GM21529 (cell line): ENCODE measurements around the gene RABGAP1L.
"Not testable (repeated sequence)": the region's sequence is repeated elsewhere in the genome, so short reads cannot be mapped to it uniquely, and the experiment has no call there.

Source experiments
- ATAC-seq: cut with Tn5 transposase; IDR thresholded peaks from one replicate; pipeline ENCODE4 v1.9.1; 2021; ENCODE audit not compliant: unreplicated experiment

RABGAP1L gene

DNA sequence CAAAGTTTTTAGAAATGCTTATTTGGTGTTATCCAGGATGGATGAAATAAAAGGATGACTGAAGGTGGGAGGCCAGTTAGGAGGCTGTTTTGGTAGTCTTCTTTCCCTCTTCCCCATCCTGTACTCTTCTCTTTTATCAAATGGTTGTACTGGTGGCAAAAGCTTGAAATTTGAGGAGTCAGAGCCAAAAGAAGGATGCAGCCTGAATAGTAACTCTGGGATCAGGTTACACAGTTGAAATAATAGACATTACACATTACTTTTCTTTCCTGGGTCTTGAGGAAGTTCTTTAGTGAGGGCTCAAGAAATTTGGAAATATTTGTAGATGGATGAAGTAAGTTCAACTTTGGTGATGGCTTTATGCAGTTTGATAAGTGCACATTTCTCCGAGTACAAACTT is 397.1 kb downstream of the RABGAP1L start:
- ATAC-seq = no peak

DNA sequence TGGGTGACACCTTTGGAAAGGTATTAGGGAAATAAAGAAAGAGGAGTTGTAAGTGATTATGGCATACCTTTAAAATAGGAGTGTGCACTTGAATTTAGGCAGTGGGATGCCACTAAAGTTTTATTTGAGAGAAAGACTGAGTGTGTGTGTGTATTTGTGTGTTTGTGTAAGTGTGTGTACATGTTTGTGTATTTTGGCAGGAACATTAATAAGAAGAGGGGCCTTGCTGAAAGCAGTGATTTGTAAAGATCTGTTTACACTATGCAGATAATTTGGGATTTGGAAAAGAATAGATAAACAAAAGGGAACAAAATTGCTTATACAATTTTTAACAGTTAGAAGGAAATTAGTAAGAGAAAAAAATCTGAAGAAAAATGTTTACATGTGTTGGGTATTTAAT is 409.2 kb downstream of the RABGAP1L start:
- no peak for ATAC-seq

DNA sequence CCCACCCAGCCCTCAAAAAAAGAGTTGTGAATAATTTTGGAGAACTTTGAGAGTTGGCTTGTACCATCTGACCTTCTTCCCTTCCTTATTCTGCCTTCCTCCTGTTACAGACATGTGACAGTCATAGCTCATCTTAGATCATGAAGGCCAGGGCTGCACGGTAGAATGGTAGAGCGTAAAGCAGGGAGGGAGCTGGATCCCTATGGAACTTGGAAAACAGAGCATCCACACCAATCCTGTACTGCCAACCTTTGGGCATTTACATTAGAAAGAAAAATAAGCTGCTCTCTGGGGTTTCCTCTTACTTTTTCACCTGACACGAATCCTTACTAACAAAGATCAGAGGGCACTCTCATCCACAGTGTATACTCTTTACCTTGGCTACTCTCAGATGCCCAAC is 409.9 kb downstream of the RABGAP1L start:
- no peak for ATAC-seq

DNA sequence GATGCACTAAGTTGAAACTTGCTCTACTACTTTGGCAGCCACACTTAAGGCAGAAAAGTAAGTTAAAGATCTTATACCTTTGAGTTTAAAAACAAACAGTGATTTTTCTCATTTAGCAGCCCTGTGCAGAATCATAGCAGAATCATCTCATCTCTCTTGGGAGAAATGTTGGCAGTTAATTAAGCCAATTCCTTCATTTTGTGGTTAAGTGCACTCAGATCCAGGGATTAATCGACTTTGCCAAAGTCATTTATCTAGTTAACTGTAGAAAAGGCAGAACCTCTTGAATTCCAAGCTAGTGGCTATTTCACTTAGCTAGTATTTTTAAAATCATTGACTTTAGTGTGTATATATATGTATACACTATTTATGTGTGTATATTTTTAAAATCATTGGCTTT is 413.5 kb downstream of the RABGAP1L start:
- no peak for ATAC-seq

DNA sequence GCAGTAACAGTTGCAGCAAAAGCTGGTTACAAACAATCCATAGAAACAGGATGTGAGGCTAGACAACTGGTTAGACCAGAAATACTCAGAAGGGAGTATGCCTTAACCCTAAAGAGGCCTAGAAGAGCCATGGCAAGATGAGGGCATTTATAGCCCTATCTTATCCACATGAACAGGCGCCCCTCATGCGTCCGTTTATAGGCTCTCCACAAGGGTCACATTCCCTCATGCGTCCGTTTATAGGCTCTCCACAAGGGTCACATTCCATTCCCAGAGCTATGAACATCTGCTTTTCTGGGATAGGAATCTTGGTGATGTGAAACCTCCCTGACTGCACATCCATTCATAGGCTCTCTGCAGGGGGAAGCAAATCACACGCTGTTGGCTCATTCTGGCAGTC is 416.8 kb downstream of the RABGAP1L start:
- ATAC-seq = not testable (repeated sequence)

DNA sequence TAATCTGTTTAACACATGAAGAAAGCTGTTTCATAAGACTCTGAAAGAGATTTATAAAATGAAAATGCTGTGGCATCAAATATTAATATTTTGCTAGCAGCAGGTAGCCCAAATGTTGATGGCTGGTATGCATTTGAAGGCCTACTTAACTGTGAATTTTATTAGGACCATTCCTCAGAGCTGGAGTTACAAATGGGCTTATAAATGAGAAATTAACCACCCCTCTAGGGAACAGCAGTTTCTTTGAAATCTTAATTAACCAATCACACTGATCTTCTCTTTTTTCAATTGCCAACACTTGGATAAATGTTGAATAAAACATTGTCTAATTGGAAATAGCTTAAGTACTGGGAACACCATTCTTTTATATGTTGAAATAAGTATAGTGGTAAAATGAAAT is 418.4 kb downstream of the RABGAP1L start:
- no peak for ATAC-seq

DNA sequence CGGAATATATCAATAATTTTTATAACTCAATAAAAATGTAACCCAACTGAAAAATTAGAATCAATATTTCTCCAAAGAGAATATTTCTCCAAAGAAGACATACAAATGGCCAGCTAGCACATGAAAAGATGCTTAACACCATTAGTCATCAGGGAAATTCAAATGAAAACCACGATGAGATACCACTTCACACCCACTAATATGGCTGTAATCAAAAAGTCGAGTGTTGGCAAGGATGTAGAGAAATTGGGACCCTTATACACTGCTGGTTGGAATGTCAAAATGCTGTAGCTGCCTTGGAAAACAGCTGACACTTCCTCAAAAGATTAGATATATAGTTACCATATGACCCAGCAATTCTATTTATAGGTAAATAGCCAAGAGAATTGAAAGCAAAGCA is 421.5 kb downstream of the RABGAP1L start:
- ATAC-seq = no peak

DNA sequence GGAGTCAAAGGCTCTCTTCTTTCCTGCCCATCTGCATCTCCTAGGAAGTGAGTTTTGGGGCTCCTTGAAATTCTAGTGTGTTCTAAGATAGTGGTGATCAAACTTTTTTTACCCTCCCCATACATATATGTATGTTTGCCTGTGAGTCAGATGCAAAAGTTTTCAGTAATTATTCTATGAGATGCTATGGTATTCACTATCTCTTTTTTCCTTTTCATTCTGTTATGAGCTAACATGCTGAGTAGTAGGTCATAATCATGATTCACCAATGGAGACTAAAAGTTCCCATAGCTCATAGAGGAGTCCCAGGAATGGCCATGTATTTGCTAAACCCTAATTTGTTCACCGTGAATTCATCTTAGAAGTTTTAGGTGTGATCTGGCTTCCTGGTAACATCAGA is 424.0 kb downstream of the RABGAP1L start:
- no peak for ATAC-seq

DNA sequence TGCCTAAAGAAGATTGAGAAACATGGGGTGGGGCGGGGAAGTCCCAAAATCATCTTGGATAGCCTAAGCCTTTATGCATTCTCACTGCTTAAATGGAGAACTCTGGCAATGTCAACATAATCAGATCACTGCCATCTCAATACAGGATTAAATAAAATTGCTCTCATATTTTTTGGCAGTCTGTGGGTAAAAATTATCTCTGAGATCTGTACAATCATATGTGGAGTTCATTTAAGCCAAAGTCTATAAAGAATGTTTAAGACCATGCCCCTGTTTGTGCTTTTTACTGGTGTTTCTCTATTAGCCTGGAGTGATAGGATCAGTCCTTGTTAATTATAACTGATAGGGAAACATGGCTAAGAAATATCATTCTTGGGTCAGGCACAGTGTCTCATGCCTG is 424.8 kb downstream of the RABGAP1L start:
- no peak for ATAC-seq

DNA sequence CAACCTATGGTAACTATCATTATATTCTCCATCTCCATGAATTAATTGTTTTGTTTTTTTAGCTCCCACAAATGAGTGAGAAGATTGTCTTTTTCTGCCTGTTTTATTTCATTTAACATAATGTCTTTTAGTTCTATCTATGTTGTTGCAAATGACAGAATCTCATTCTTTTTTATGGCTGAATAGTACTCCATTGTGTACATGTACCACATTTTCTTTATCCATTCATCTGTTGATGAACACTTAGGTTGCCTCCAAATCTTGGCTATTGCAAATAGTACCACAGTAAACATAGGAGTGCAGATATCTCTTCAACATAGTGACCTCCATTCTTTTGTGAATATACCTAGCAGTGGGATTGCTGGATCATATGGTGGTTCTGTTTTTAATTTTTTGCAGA is 429.3 kb downstream of the RABGAP1L start:
- ATAC-seq = not testable (repeated sequence)

DNA sequence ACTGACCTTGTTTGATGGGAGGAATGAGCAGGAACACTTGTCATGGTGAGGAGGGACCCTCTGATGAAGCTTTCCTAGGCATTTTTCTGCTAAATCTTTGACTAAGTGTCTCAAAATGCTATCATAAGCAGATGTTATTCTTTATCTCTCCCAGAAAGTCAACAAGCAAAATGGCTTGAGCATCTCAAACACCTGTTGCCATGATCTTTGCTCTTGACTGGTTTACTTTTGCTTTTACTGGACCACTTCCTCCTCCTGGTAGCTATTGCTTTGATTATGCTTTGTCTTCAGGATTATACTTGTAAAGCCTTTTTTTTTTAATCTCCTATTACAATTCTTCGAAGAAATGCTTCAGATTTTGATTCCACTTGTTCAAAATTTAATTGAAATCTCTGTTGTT is 445.9 kb downstream of the RABGAP1L start:
- ATAC-seq = no peak

DNA sequence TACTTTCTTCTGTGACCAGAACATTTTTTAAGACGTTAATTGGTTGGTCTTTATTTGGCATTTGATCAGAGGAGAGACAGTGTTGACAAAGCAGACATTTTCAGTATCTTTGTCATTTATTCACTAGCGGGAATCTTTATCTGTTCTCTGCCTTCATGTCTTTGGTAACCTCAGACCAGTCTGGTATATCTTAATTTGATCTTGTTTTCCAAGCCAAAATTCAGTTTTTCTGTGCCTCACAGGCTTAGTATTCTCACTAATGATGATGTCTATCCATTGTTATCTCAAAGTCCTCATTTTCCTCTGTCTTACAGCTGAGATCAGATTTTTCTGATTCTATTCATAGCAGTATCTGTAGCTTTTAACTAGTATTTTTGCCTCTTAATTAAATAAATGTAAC is 447.2 kb downstream of the RABGAP1L start:
- ATAC-seq = no peak

DNA sequence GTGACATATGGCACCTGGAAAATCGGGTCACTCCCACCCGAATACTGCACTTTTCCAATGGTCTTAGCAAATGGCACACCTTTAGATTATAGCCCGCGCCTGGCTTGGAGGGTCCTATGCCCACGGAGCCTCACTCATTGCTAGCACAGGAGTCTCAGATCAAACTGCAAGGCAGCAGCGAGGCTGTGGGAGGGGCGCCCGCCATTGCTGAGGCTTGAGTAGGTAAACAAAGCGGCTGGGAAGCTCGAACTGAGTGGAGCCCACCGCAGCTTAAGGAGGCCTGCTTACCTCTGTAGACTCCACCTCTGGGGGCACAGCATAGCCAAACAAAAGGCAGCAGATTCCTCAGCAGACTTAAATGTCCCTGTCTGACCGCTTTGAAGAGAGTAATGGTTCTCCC is 458.6 kb downstream of the RABGAP1L start:
- ATAC-seq = not testable (repeated sequence)

DNA sequence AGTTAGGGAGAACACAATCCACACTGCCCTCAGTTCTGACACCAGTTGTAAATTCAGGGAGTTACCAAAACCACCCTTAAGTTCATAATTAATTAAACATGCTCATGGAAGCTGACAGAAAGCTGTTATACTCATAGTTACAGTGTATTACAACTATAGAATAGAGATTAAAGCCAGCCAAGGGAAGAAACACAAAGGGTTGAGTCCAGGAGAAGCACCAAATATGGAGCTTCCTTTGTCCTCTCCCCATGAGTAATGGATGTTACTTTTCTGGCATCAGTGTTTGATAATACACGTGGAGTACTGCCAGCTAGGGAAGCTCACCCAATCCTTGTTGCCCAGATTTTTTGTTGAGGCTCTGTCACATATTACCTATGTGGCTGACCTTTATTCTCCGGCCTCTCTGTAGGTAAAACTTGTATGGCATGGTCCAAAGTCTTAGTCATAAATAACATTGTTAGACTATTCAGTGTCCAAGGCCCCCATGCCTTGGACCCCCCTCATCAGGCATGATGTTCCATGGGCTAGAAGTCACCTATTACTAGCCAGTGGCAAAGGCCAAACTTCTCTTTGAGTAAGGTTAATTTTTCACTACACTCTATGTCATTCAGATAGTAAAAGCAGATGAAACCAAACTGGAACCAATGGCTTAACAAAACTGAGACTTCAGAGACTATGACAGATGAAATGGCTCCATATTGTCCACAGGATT is 464.2 kb downstream of the RABGAP1L start:
- ATAC-seq = no peak

DNA sequence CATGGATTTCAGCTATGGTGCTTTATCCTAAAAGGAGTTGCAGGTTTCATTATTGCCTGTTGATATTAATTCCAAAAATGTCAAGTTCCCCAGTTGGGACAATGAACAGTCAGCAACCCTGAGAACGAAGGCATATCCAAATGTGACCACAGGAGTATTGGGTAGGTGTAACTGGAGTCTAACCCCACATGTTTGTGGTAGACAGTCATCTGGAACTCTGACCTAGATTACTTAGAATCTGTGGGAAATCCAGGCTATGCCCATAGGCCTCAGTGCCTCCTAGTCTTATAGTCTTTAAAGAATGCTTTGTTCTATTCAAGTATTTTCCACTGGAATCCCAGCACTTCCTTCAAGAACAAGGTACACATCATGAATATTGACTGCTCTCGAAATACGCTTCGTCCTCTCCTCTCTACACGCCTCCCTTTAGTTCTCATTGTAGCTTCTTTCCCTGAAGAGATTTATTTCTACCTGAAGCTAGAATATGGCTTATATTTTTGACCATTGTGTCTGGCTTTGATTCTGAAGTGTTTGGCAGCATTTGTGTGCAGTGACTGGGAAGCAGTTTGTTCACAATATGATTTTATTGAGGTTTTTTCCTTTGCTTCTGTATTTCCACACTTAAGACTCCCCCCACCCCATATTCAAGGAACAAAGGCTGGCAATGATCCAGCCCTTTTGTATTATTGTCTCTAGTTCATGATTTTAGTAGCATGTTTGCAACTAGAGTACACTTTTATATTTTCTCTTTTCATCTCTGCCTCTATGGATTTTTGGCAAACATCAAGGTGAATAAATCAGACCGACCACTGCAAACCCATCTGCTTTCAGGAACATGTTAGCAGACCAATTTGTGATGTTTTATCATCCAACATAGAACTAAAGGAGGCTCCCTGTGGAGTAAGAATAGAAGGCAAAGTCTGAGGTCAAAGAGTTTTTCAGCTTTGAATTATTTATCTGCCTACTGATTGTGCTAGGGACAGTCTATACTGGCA is 467.0 kb downstream of the RABGAP1L start:
- ATAC-seq = no peak

DNA sequence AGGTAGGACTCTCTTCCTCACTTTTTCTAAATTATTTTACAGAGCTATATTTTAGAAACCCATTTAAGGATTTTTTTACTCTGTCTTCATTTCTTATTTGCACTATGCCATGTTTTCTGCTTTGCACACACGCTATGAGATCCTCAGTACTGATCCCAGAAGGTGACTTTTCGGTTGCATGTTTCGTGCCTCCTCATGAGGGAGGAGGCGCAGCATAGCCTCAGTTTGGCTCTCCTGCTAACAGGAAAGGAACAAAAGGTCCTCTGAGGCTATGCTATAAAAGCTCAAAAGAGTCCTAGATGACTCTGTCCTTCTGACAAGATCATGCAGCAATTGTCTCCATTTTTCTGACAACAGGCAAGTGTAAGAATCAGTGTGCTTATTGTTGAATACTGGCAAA is 478.2 kb downstream of the RABGAP1L start:
- ATAC-seq = no peak

DNA sequence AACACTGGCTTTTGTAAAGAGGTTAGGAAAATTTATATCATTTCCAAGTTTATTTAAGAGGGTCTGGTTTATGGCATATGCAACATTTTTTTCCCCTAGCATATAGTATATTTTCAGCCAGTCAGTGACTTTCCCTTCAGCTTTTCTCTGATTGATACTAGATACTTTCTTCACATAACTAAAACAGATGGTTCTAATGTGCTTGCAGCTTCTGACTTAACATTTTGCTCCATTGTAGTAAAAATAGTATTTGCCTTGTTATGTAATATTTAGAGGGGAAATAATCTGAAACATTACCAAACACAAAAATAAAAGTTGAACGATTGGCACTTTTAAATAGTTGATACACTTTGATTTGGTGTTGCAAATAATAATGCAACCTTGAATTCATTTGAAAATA is 480.1 kb downstream of the RABGAP1L start:
- no peak for ATAC-seq

DNA sequence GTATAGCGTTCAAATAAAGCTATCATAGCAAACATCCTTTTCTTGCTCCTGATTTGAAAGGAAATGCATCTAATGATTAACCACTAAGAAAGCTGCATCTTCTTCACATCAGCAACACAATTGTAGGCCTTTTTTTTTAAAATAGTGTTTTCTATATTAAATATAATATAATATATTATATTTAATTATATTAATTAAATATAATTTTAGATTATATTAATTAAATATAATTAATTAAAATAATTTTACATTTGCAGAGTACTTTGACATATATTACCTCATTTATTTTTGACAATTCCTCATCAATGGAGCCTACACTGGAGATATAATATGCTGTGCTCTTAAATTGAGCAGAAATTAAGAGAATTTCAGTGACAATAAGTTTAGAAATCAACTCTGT is 481.5 kb downstream of the RABGAP1L start:
- no peak for ATAC-seq

DNA sequence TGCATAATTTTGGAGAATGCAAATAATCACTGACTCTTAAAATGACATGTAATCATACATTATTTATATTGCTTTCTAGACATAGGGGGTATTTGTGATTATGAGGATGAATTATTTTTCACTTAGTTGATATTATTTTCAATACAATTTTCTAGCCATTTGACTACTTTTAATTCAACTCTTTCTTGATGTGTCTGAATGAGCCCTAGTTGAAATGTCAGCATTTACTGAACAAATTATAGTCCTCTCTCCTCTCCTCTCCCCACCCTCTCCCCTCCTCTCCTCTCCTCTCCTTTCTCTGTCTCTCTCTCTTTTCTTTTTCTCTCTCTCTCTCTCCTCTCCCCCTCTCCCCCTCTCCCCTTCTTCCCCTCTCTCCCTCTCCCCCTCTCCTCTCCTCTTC is 483.1 kb downstream of the RABGAP1L start:
- no peak for ATAC-seq

DNA sequence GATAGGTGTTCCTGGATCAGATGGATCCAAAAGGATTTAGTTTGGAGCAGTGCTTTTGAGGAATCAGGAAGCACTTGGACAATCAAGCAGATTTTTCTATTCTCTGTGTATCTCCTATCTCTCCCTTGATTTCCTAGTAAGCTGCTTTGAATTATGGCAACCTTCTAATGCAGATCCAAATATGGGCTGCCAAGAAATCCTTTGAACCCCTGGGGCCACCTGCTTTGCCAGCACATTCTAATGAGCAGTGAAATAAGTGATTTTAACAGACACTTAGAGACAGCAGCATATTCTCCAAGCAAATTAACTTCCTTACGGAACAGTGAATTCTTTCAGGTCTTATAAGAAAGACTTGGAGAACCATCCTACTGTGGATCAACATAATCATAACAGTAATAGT is 483.9 kb downstream of the RABGAP1L start:
- no peak for ATAC-seq

DNA sequence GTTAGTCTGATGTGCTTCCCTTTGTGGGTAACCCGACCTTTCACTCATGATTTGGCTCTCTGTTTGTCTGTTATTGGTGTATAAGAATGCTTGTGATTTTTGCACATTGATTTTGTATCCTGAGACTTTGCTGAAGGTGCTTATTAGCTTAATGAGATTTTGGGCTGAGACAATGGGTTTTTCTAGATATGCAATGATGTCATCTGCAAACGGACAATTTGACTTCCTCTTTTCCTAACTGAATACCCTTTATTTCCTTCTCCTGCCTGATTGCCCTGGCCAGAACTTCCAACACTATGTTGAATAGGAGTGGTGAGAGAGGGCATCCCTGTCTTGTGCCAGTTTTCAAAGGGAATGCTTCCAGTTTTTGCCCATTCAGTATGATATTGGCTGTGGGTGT is 490.3 kb downstream of the RABGAP1L start:
- ATAC-seq = not testable (repeated sequence)

DNA sequence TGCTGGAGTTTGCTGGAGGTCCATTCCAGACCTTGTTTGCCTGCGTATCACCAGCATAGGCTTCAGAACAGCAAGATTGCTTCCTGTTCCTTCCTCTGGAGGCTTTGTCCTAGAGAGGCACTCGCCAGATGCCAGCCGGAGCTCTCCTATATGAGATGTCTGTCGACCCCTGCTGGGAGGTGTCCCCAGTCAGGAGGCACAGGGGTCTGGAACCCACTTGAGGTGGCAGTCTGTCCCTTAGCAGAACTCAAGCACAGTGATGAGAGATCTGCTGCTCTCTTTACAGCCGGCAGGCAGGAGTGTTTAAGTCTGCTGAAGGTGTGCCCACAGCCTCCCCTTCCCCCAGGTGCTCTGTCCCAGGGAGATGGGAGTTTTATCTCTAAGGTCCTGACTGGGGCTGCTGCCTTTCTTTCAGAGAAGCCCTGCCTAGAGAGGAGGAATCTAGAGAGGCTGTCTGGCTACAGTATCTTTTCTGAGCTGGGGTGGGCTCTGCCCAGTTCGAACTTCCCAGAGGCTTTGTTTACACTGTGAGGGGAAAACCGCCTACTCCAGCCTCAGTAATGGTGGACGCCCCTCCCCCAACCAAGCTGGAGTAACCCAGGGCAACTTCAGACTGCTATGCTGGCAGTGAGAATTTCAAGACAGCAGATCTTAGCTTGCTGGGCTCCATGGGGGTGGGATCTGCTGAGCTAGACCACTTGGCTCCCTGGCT is 493.4 kb downstream of the RABGAP1L start:
- no peak for ATAC-seq
